Epithelial cell of proximal tubule (primary cell): ENCODE measurements around the gene SUGP1. TPM values are rescaled to one million over a fixed set of nuclear protein-coding genes. Genes with fewer than 3 reads are reported as not detected.

Experiments
- DNase-seq: peaks from one replicate; pipeline ENCODE4 v3.0.0-alpha.2; 2011; ENCODE audit warnings: low read depth
- H3K4me3 ChIP-seq: 2 replicates; pipeline ENCODE4 v1.5.1; 2011; ENCODE audit warnings: low read depth, mild to moderate bottlenecking, low read length
- CTCF ChIP-seq: conservative IDR thresholded peaks from 2 replicates; pipeline ENCODE4 v1.5.1; 2012; ENCODE audit warnings: low read depth, mild to moderate bottlenecking, low read length
- total RNA-seq: library from RNA; depleted of rRNA; stranded (reverse); fragments of >200 nt; gene quantifications from 2 replicates; pipeline ENCODE4 v1.2.3, GENCODE V29; 2015

SUGP1 gene
- total RNA-seq, 1 donor from 2014 or later = 32.2 TPM

GRCh38 chr19:19342086-19343015 is 22.0 kb upstream of the SUGP1 start:
- no peak for DNase-seq
- no peak overlapping the region for H3K4me3 ChIP-seq
- peak; percentile 84 for TF ChIP-seq CTCF

GRCh38 chr19:19341026-19341425 is 20.7 kb upstream of the SUGP1 start:
- TF ChIP-seq CTCF = no peak
- H3K4me3 ChIP-seq = no peak overlapping the region
- DNase-seq = no peak

- DNase-seq = no peak
- no peak overlapping the region for H3K4me3 ChIP-seq
- TF ChIP-seq CTCF = no peak
Observed at GRCh38 chr19:19338082-19338481, 17.8 kb upstream of the SUGP1 start.

- no peak for TF ChIP-seq CTCF
- no peak overlapping the region for H3K4me3 ChIP-seq
- no peak for DNase-seq
Observed at GRCh38 chr19:19337120-19337519, 16.8 kb upstream of the SUGP1 start.

GRCh38 chr19:19336597-19336996 is 16.3 kb upstream of the SUGP1 start:
- TF ChIP-seq CTCF = no peak
- DNase-seq = no peak

GRCh38 chr19:19335408-19336158 is 15.3 kb upstream of the SUGP1 start:
- TF ChIP-seq CTCF = no peak
- no peak overlapping the region for H3K4me3 ChIP-seq
- DNase-seq = no peak

More at GRCh38 chr19:19336597-19336996, 16.3 kb upstream of the SUGP1 start:
- H3K4me3 ChIP-seq = no peak overlapping the region
